Measurements from ENCODE around the gene ZBTB20. TPM values are rescaled to one million over a fixed set of nuclear protein-coding genes. Genes with fewer than 3 reads are reported as not detected.

The ZBTB20 gene
- total and polyA plus RNA-seq, 2 of the 4 experiments (the other 2 are of a cell fraction) = 0.75 to 14.7 TPM

- Histone ChIP-seq H4K8ac (ENCODE audit: low read depth in 2 of 2, low read length in 2 of 2) (no peak overlapping the region), H4K5ac (ENCODE audit: low read depth, low read length) (no peak overlapping the region), H3K14ac (replicated peaks; ENCODE audit: low read depth, low read length) (no peak overlapping the region), H3K27me3 (ENCODE audit: control insufficient read depth, insufficient read depth, low read length) (no peaks in the 10 kb centered on the region), H2BK15ac (ENCODE audit: low read depth, low read length) (no peak overlapping the region), H3K23ac (ENCODE audit: low read depth, low read length) (no peak overlapping the region), H4K91ac (ENCODE audit: insufficient read depth, low read depth, low read length) (no peak overlapping the region), H2BK5ac (ENCODE audit: low read depth, low read length, poor library complexity, severe bottlenecking) (no peak overlapping the region), H3K4me3 (ENCODE audit: insufficient read depth, low read depth, low read length) (no peak overlapping the region), H2AK5ac (ENCODE audit: low read depth, low read length) (no peak overlapping the region), H3K36me3 (ENCODE audit: control insufficient read depth, insufficient read depth, low read length) (no peaks in the 10 kb centered on the region), H3K9me1 (ENCODE audit: insufficient read depth, low read length) (no peaks in the 10 kb centered on the region), H3K27ac (ENCODE audit: insufficient read depth, low read length) (no peak overlapping the region), H3K9ac (ENCODE audit: low read depth, low read length) (no peak overlapping the region), H3K56ac (ENCODE audit: extremely low read depth, insufficient read depth, low read length) (no peak overlapping the region), H4K20me1 (ENCODE audit: insufficient read depth, low read length) (no peaks in the 10 kb centered on the region), H2AFZ (replicated peaks; ENCODE audit: low read length, poor library complexity) (no peak overlapping the region), H3K4ac (ENCODE audit: low read depth, low read length) (no peak overlapping the region), H2BK20ac (ENCODE audit: low read depth, low read length) (no peak overlapping the region), H3K4me2 (ENCODE audit: low read depth, low read length) (no peak overlapping the region), H2AK9ac (replicated peaks; ENCODE audit: low read depth, low read length, poor library complexity) (no peak overlapping the region), H3K18ac (ENCODE audit: low read depth, low read length) (no peak overlapping the region), H3K9me3 (ENCODE audit: control insufficient read depth, insufficient read depth, low read length) (peaks cover 4% of the 10 kb centered on the region; the same call in 1 of the 2 replicates), H3K4me1 (ENCODE audit: control insufficient read depth, insufficient read depth, low read length) (no peaks in the 10 kb centered on the region), H3K79me1 (ENCODE audit: low read depth in 1 of 2, low read length in 2 of 2) (no peaks in the 10 kb centered on the region), H2BK120ac (ENCODE audit: low read depth, low read length) (no peak overlapping the region)
- no TSS peak for BruUV-seq (replicated peaks)
- ATAC-seq (ENCODE audit: low read depth) = no peak
- POLR2A ChIA-PET (ENCODE audit: unreplicated experiment) = no interaction called here
- DNase-seq = no peak
- dilution Hi-C loops (cut with HindIII; ENCODE audit: low sequenced_read_pairs, unreplicated experiment) = no loop called here
- in situ Hi-C loops (cut with MboI; ENCODE audit: low sequenced_read_pairs) = no loop called here
- WGBS, 2 experiments (ENCODE audit: extremely low coverage in 2 of 2, insufficient read length in 1 of 2) = no CpG with 5 or more reads among the region's 3 CpGs
- intact Hi-C loops (cut with micrococcal nuclease) = no loop called here
- no peak for TF ChIP-seq ELK1 (IDR thresholded peaks at IDR 0.05; ENCODE audit: borderline replicate concordance, low read depth, low read length)
- no peak for TF ChIP-seq MAFK (IDR thresholded peaks at IDR 0.05; ENCODE audit: low read depth, low read length)
- no peak for TF ChIP-seq MAZ (IDR thresholded peaks at IDR 0.05; ENCODE audit: borderline replicate concordance, low read depth, low read length)
- no peak for TF ChIP-seq BHLHE40 (IDR thresholded peaks at IDR 0.05; ENCODE audit: low read depth, low read length)
- no peak for TF ChIP-seq RAD21 (IDR thresholded peaks at IDR 0.05; ENCODE audit: low read length)
- TF ChIP-seq RFX5 (IDR thresholded peaks at IDR 0.05; ENCODE audit: low read depth, low read length) = no peak
- TF ChIP-seq, protein P1, sequence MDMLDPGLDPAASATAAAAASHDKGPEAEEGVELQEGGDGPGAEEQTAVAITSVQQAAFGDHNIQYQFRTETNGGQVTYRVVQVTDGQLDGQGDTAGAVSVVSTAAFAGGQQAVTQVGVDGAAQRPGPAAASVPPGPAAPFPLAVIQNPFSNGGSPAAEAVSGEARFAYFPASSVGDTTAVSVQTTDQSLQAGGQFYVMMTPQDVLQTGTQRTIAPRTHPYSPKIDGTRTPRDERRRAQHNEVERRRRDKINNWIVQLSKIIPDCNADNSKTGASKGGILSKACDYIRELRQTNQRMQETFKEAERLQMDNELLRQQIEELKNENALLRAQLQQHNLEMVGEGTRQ (IDR thresholded peaks at IDR 0.05; ENCODE audit: low read depth, low read length) = no peak
- TF ChIP-seq CTCF (conservative IDR thresholded peaks at IDR 0.05; ENCODE audit: low read depth, low read length) = no peak
- CTCF ChIA-PET = no interaction called here
Measured at GRCh38 chr3:114953215-114953799, 193.8 kb downstream of the ZBTB20 start.

Data from IMR-90 (cell line).